HepG2 (cell line): ENCODE measurements around the gene PLCG1. TPM values are rescaled to one million over a fixed set of nuclear protein-coding genes. Genes with fewer than 3 reads are reported as not detected.
A peak's percentile ranks its signal among the peaks of the same experiment; 100 is the strongest.

Experiments used
- ETV5 ChIP-seq: IDR thresholded peaks from 2 replicates; pipeline ENCODE4 v1.6.1; 2018; ENCODE audit warnings: missing biosample characterization, missing genetic modification reagents, inconsistent platforms, borderline replicate concordance
- MAFK ChIP-seq, 2 experiments: IDR thresholded peaks in 1 of 2; conservative IDR thresholded peaks in 1 of 2; 2 replicates each; pipeline ENCODE4 v1.6.1; 2011; ENCODE audit warnings: improper control_type of control experiment in 2 of 2, low read length in 2 of 2
- MLX ChIP-seq: IDR thresholded peaks from 2 replicates; pipeline ENCODE4 v1.6.1; 2016
- NFIC ChIP-seq: IDR thresholded peaks from 2 replicates; pipeline ENCODE4 v1.6.1; 2012; ENCODE audit warnings: mild to moderate bottlenecking, low read length, inconsistent platforms
- PHF20 ChIP-seq: sonication (generic); formaldehyde crosslinking; IDR thresholded peaks from 2 replicates; pipeline ENCODE4 v1.5.0; 2020; ENCODE audit warnings: mild to moderate bottlenecking, missing genetic modification reagents
- POLR2A ChIP-seq, 2 experiments: IDR thresholded peaks; 2 replicates each; pipeline ENCODE4 v1.6.1; 2011; ENCODE audit warnings: low read depth in 2 of 2, low read length in 2 of 2, mild to moderate bottlenecking in 1 of 2, moderate library complexity in 1 of 2; ENCODE audit not compliant: insufficient read depth in 1 of 2
- RBM22 ChIP-seq: fragments of 200-400 bp; formaldehyde crosslinking; optimal IDR thresholded peaks from 2 replicates; pipeline ENCODE3; 2017; ENCODE audit warnings: mild to moderate bottlenecking, low read length, moderate library complexity
- SALL2 ChIP-seq: sonication (generic); formaldehyde crosslinking; IDR thresholded peaks from 2 replicates; pipeline ENCODE4 v1.8.1; 2023; ENCODE audit warnings: mild to moderate bottlenecking, missing genetic modification reagents, inconsistent platforms
- SUZ12 ChIP-seq: fragments of 150-350 bp; IDR thresholded peaks from 2 replicates; pipeline ENCODE4 v1.6.1; 2014; ENCODE audit warnings: low read depth, low read length
- ZBTB39 ChIP-seq: sonication (generic); formaldehyde crosslinking; IDR thresholded peaks from 2 replicates; pipeline ENCODE4 v1.5.0; 2020; ENCODE audit warnings: missing genetic modification reagents
- ZNF101 ChIP-seq: sonication (generic); formaldehyde crosslinking; IDR thresholded peaks from 2 replicates; pipeline ENCODE4 v1.4.0; 2020; ENCODE audit warnings: mild to moderate bottlenecking, low read depth, missing genetic modification reagents, borderline replicate concordance
- ZNF20 ChIP-seq: sonication (generic); formaldehyde crosslinking; IDR thresholded peaks from 2 replicates; pipeline ENCODE4 v1.4.0; 2020; ENCODE audit warnings: mild to moderate bottlenecking, moderate library complexity, missing genetic modification reagents
- ZNF253 ChIP-seq: sonication (generic); formaldehyde crosslinking; IDR thresholded peaks from 2 replicates; pipeline ENCODE4 v1.8.0; 2022; ENCODE audit warnings: mild to moderate bottlenecking, missing genetic modification reagents, borderline replicate concordance
- ZNF274 ChIP-seq: sonication (generic); formaldehyde crosslinking; IDR thresholded peaks from 2 replicates; pipeline ENCODE4 v1.5.1; 2020; ENCODE audit warnings: mild to moderate bottlenecking, missing genetic modification reagents
- ZNF282 ChIP-seq: fragments of 450-650 bp; IDR thresholded peaks from 2 replicates; pipeline ENCODE4 v1.6.1; 2018; ENCODE audit not compliant: partially characterized antibody
- ZUFSP ChIP-seq: sonication (generic); formaldehyde crosslinking; IDR thresholded peaks from 2 replicates; pipeline ENCODE4 v1.9.0; 2021; ENCODE audit warnings: missing genetic modification reagents, mild to moderate bottlenecking, borderline replicate concordance
- polyA plus RNA-seq, 8 experiments: library from polyadenylated mRNA; depleted of rRNA in 3 of 8; stranded (reverse) in 7 of 8; unstranded in 1 of 8; fragments of >200 nt; fragmentation: Illumina TruSeq in 4 of 8; extraction: Trizol in 4 of 8; gene quantifications; 2 replicates each; pipeline versions ENCODE4 v1.2.1 to v1.2.3, GENCODE V29; 2011 to 2016; ENCODE audit warnings: low read depth in 4 of 8, missing spikeins in 1 of 8, mixed read lengths in 1 of 8; ENCODE audit not compliant: insufficient read depth in 1 of 8
- total RNA-seq, 5 experiments: library from RNA; depleted of rRNA; stranded (reverse); fragments of >200 nt; fragmentation: Illumina TruSeq; extraction: Trizol; gene quantifications; 2 replicates each; pipeline ENCODE4 v1.2.3, GENCODE V29; 2016; ENCODE audit warnings: low read depth in 1 of 5

The PLCG1 gene
- total and polyA plus RNA-seq, 2 of the 13 experiments (the other 11 are each of a cell fraction or from before 2014, with no cell fraction given): 85.3 to 158 TPM

- TF ChIP-seq ZNF20 (no peak), ZBTB39 (CRISPR knock-in tag) (no peak), SALL2 (no peak), ZNF274 (CRISPR knock-in tag) (no peak), MAFK (conservative IDR thresholded peaks at IDR 0.05 in 1 of 2, IDR thresholded peaks at IDR 0.05 in 1 of 2; ENCODE audit: low read length in 2 of 2) (peak; percentile 3 to 52; a peak in 2 of 4 replicates), ZNF253 (CRISPR knock-in tag) (no peak), ZUFSP (CRISPR knock-in tag) (no peak), RBM22 (peak; percentile 71), SUZ12 (no peak), NFIC (no peak), ETV5 (no peak), MLX (CRISPR knock-in tag) (no peak), POLR2A (IDR thresholded peaks at IDR 0.05; ENCODE audit: insufficient read depth in 1 of 2, low read depth in 2 of 2, low read length in 2 of 2) (peak in 1 of 2 experiments; percentile 39; a peak in 1 of 4 replicates), ZNF101 (CRISPR knock-in tag) (no peak), PHF20 (CRISPR knock-in tag) (no peak), ZNF282 (peak; percentile 71)
These were observed 11.5 kb upstream of the PLCG1 start (continued) for GRCh38 chr20:41125530-41126457.
